T1000 (cell line): ENCODE measurements around the gene GNA12.

Source experiments
- DNase-seq: peaks from one replicate; lab custom pipeline; 2025; ENCODE audit warnings: mixed read lengths; lab: John Stamatoyannopoulos, UW

The GNA12 gene

DNA sequence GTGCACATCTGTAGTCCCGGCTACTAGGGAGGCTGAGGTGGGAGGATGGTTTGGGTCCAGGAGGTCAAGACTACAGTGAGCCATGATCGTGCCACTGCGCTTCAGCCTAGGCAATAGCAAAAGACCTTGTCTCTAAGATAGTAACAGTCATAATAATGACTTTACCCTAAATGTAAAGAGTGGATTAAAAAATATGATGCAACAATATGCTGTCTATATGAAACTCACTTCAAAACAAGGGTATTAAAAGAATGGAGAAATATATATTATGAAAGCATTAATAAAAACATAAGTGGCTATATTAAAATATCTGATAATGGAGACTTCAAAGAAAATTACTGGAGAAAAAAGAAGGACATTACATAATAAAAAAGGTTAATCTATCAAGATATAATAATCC is 5.7 kb downstream of the GNA12 start:
- DNase-seq: no peak

DNA sequence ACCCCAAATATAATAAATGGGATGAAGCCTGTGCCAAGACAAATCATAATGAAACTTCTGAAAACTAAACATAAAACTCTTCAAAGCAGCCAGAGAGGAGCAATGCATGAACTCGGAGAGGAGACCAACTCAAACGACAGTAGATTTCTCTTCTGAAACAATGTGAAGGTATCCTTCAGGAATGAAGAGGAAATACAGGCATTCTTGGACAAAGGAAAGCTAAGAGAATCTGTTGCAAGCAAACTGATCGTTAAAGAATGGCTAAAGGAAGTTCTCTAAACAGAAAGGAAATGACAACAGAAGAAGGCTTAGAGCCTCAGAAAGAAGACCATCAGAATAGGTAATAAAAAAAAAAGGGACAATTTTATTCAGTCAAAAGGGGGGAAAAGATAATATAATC is 6.6 kb downstream of the GNA12 start:
- no peak for DNase-seq

DNA sequence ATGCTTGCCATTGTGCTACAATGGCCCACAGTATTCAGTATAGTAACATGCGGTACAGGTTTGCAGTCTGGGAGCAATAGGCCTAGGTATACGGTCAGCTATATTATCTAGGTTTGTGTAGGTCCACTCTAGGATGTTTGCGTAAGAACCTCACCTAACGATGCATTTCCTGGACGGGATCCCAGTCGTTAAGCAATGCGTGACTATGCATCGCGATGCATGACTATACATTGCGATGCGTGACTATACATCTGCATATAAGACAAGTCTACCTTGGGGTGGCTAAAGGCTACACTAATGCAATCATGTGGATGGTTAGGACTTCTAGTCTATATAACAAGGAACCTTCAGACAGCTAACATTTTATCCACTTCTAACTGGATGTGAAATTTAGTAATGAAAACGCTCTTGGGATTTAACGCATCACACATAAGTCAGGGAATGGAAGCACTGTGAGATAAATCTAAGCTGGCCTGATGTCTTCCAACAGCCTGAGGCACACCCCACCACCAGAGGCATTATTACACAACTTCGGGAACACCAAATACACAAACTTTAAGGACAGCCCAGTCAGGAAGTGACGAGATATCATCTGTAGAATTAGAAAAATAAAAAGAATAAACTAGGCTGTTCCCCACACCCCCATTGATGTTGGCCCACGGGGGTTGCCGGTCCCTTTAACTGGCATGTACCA is 9.2 kb downstream of the GNA12 start:
- DNase-seq: no peak

DNA sequence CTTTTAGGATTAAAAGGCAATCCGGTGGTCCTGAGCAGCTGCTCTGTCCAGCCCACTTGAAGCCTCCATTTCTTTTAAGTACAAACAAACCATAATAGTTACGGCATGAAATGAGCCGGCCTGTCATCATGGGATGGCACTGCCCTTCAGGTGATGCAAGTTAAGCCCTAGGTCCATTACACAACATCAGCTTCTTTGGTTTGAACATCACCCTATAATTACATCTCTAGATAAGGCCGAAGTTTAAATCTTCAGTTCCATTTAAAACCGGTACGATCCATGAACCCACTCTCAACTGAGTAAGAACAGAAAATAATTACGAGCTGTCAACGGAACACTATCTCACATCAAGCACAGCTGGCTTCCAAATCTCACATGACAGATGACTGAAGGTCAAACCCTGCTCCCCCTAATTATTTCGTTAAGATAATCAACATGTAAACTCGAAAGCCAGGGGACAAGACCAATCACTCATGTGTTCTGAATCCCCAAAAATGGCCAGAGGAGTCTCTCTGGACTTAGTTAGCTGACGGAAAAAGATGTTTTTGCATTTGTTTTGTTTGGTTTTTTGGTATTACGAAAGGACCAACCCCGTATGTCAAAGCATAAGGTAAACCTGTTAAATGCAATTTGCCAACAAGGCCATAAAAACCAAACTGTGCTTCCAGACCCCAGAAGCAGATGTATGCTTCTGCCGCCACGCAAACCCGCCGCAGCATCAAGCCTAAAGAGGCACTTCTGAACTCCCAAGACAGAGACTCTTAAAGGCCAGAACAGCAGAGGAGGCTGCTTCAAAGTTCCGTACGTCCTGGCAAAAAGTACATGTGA is 10.8 kb downstream of the GNA12 start:
- no peak for DNase-seq

DNA sequence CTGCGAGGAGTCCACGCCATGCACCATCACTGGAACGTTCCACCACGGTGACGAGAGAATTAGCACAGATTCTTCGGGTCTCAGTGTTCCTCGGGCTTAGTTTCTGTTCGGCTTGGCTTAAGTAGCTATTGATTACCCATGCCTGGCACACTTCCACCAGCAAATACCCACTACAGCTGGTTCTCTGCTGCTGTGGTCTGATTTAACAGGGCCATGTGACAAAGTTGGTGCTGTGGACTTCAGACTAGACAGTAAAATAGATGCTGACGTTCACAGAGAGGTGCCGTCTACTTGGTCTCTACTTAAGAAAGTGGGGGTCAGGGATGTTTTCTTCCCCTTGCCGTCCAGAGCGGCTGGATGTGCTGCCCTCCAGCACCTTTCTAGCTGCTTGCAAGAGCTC is 11.6 kb downstream of the GNA12 start:
- no peak for DNase-seq

DNA sequence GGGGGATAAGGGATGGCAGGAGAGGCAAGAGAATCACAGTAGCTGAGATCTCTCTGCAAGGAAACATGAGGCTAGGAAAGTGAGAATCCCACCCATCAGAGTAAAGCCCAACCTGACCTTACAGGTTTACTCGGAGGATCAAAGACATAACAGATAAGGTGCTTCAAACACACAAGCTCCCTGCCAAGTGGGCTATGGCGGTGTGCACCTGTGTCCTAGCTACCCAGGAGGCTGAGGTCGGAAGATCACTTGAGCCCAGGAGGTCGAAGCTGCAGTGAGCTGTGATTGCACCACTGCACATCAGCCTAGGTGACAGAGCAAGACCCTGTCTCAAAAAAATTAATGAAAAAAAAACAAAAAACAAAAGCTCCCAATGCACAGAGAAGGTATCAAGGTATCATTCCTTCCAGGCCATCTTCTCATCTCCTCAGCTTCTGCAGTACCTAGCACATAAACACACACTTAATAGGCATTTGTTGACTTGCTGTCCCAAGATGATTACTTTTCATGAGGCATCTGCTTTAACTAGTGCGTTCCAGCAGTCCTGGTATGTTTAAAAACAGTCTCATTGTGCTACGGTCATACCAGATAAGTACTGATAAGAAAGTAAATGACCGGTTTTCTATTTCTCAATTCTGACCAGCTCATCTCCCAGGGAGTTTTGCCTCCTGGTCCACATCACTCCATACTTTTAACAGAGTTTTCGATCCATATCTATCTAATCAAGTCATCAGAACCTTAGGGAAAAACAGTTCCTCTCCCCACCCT is 13.3 kb downstream of the GNA12 start:
- DNase-seq: no peak

DNA sequence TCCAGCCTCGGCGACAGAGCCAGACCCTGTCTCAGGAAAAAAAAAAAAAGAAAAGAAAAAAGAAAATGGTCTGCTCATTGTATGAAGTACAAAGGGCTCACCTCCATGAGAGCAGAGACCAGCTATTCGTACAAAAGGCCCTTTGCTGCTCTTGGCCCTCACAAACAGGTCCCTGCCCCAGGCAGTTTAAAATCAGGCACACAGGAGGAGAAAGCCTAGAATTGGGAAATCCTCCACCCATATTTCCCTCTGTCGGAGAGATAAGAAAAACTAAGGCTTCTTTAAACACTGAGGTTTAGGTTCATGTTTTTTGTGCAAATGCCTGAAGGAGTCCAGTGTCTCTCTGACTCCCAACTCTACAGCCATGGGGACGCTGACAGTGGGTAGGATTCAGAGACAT is 15.1 kb downstream of the GNA12 start:
- DNase-seq: no peak

DNA sequence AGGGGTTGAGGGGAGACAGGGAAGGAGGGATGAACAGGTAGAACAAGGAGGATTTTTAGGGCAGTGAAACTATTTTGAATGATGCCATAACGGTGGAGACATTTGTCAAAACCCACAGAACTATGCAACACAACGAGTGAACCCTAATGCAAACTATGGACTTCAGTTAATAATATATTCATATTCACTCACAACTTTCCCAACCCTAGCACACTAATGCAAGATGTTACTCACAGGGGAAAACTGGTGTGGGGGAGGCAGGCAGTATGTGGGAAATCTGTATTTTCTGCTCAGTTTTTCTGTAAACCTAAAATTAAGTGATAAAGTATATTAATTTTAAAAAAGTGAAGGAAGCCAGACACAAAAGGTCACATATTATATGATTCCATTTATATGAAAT is 17.3 kb downstream of the GNA12 start:
- DNase-seq: no peak

DNA sequence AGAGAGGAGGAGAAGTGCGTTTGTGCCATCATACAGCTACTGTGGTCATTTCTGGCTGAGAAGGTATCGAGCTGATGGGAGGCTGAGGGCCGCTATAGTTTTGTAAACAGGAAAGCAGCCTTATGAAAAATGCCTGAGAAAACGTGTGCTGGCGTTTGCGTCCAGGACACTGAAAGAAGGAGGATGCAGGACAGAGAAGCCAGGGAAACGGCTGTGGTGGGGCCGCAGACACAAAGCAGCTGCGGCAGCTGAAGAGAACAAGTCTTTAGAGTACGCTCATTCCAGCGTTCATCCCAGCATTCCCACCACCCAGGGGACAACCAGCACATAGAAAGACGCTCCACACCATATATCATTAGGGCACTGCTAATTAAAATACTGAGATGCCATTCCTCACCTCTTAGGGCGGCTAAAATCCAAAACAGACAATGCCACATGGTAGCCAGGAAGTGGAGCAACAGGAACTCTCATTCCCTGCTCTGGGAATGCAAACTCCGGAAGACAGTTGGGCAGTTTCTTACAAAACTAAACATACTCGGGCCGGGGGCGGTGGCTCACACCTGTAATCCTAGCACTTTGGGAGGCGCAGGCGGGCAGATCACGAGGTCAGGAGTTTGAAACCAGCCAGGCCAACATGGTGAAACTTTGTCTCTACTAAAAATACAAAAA is 18.4 kb downstream of the GNA12 start:
- DNase-seq: no peak

DNA sequence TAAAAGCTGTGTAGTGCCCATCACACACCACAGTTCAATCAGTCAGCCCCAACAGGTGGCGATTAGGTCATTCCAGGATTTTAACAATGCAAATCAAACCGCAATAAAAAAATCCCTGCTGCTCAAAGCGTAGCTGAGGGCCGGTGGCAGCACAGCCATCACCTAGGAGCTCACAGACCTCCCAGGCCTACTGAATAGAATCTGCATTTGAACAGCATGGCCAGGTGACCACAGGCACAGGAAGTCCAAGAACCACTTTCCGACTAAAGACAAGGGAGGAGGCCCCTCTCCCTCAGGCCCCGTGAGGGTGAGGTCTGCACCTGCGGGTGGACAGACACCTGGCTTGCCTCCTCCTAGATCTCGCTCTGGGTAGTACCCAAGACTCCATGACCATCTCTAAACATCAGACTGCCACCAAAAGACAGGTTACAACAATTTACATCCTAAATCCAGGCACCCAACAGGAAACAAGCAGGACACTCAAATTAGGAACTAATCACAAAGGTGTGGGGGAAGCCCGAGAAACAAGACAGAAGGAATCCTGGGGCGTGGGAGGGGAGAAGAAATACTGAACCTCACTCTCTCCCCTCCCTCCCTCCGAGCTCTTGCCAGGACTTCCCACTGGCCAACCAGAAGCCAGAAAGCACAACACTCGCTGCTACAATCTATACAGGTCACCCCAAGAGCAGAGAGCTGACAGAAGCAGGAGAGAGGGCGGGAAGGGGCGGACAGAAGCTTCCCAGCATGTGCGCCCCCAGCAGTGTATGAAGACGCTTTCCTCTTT is 19.2 kb downstream of the GNA12 start:
- no peak for DNase-seq

DNA sequence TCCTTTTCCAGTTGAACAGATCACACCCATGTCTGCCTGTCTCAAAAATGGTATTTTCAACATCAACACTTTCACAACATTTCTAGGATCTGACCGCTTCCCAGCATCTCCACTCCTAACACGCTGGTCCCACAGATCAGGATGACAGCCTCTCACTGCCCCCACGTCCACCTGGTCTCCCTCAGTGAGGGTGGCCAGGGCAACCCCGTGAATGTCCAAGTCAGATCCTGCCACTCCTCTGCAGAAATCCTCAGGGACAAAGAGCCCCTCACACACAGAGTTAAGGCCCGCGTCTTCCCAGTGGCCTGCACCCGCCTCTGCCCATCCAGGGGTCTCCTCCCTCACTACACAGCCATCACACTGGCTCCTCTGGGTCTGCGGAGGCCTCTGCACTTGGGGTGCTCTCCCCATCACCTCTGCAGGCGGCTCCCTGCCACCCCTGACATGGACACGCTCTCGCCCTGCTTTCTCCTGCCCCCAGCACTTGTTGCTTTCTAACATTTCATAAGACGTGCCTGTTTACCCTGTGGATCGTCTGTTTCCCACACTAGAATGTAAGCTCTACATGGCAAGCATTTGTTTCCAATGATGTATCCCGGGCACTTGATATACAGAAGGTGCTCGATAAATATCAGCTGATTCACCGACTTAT is 20.0 kb downstream of the GNA12 start:
- no peak for DNase-seq

DNA sequence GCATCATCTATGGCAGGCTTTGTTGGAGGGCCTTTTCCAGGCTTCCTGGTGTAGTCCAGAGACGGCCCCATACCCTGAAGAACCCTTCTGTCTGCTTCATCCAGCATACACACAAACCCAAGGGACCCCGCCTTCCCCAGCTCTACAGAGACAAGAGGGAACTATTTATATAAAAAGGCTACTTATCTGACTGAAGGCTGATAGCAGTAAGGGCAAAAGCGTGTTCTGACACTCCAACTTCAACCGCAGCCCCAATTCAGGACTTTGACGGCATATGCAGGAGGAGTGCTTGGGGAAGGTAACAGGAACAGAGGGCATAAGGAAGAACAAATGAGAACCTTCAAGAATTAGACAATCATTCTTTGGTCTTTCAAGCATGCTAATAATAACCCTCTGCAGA is 21.0 kb downstream of the GNA12 start:
- DNase-seq: no peak

DNA sequence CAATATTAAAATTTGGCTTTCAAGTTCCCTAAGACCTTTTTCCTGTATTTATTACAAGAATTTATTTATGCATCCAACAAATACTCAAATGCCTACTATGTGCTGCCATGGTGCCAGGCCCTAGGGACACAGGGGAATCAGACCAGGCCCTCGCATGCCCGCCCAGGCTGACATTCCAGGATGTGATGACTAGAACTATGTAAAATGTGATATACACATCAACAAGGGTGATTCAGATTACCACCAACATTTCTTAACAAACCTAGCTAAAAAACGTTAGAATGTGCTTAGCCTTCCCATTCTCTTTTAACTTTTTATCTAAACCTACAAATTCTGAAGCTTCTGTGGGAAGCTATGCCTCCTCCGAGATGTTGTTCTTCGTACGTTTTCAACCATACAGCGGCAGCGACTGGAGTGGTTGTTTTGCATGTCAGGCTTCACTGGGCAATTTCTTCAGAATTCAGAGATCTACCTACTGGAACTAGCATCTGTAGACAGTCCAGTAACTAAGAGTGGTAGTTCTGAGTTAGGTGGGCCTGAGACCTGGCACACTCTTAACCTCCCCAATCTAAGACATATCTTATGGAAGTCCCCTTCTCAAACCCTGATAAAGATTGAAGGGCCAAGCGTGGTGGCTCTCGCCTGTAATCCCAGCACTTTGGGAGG is 22.1 kb downstream of the GNA12 start:
- DNase-seq: peak; percentile 11

DNA sequence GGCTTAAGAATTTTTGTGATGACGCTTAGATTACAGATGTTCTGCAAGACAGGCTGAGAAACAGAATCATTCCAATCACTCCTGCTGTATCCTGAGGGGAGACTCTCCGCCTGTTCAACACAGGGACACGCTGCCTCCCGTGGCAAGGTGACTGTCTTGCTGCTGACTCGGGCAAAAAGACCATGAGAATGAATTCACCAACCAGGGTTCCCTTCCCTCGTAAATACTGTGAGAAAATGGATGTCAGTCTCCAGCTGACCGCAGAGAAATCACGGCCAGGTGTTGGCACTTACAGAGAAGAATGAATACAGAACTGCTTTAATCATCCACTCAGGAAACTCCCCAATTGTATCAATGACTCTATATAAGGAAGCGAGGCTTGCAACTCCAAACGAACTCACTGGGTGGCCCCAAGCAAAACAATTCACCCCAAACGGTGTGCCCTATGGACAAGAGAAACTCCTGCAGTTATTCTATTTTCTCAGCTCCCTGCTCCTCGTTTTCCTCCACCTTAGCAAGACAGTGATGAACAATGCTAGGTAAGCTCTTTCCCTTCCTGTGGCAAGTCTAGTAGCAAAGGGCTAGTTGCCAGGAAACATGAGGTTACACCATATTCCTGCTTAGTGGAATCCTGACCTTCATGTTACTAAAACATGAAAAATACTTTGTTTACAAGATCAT is 22.8 kb downstream of the GNA12 start:
- no peak for DNase-seq

DNA sequence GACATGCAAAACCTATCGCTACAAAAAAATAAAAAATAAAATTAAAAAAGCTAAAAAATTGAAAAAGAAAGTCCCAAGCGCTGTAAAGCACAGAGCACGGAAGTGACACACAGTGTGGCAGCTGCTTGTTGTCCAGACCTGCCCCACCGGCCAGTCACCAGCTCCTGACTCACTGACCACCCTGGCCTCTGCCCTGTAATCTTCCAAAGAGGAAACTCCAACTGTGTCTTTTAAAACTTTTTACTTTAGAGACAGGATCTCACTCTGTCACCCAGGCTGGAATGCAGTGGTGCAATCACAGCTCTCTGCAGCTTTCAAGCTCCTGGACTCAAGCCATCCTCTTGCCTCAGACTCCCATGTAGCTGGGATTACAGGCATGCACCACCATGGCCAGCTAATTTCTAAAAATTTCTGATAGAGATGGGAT is 23.6 kb downstream of the GNA12 start:
- peak; percentile 66 for DNase-seq

DNA sequence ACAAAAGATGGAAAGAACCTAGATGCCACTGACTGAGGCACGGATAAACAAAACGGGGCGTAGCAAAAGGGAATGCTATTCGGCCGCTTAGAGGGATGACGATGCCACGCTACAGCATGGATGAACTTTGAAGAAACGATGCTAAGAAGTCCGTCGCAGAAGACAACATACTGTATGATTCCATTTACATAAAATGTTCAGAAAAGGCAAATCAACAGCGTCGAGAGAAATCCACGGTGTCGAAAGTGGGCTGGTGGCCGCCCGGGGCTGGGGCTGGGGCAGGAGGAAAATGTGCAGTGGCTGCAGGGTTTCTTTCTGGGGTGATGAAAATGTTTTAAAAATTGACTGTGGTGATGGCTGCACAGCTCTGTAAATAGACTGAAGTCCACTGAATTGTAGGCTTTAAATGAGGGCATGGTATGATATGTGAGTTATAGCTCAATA is 24.1 kb downstream of the GNA12 start:
- DNase-seq: no peak

DNA sequence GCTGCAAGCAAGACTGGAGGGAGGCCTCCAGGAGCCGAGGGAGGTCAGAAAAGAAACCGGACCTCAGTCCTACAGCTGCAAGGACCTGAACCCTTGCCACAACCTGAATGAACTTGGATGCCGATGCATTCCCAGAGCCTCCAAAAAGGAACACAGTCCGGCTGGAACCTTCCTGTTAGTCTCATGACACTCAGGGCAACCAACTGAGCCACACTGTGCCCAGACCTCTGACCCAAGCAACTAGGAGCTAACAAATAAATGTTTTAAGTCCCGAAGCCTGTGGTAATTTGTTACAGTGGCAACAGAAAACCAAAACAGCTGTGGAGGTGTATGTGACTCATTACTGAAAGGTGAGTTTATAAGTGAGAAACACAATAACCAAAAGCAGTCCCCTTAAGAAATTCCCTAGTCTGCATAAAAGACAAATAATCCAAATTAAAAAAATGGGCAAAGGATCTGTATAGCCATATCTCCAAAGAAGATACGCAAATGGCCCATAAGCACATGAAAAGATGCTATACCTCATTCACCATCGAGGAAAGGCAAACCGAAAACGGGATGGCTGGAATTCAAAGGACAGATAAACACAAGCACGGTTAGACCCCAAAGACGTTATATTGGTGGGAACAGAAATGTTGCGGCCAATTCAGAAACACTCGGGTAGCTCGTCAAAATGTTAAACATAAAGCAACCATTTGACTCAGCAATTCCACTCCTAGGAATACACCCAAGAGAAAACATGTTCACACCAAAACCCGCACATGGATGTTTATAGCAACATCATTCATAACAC is 24.8 kb downstream of the GNA12 start:
- DNase-seq: no peak

DNA sequence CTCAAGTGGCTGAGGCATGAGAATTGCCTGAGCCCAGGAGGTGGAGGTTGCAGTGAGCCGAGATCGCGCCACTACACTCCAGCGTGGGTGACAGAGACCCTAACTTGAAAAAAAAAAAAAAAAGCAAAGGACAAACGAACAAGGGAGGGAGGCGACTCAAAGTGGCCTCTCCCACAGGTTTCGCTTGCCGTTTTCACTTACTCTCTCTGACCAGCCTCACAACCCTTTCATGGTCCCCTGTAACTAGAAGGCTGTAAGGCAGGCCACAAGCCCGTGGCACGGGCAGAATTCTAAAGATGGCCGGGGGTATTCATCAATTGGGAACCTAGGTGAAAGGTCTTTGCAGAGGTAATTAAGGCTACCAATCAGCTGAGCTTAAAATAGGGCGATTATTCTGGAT is 25.5 kb downstream of the GNA12 start:
- DNase-seq: no peak

DNA sequence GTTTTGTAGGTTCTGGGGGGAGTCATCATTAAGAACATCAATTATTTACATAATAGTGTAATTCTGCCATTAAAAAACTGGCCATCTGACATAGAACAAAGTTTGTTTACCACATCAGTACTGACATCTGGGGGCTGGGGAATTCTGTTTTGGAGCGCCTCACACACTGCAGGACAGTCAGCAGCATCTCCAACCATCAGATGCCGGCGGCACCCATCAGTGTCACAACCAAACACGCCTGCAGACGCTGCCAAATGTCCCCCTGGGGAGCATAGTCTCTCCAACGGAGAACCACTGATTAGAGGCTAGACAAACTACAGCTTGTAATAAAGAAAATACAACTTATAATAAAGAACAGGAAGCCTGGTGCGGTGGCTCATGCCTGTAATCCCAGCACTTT is 26.0 kb downstream of the GNA12 start:
- DNase-seq: no peak
